HG03039 (cell line): ENCODE results near the gene DMKN.

Experiments used
- ATAC-seq: cut with Tn5 transposase; IDR thresholded peaks from one replicate; pipeline ENCODE4 v1.9.1; 2021; ENCODE audit warnings: mild to moderate bottlenecking, moderate library complexity; ENCODE audit not compliant: unreplicated experiment

The DMKN gene

GRCh38 chr19:35528218-35529038, 15.0 kb upstream of the DMKN start, which contains the start of gene SBSN:
SBSN (minus strand) TSS chr19:35528311; CDS start chr19:35528281, 30 bp downstream.
- ATAC-seq: no peak

- no peak for ATAC-seq
These were observed 12.4 kb upstream of the DMKN start for GRCh38 chr19:35525873-35526272.

GRCh38 chr19:35524181-35524837, 10.9 kb upstream of the DMKN start:
- ATAC-seq: no peak

- no peak for ATAC-seq
These were observed 9.4 kb upstream of the DMKN start for GRCh38 chr19:35522745-35523327.

- ATAC-seq: no peak
These were observed 7.8 kb upstream of the DMKN start for GRCh38 chr19:35521124-35521743.

GRCh38 chr19:35519291-35519690, 5.8 kb upstream of the DMKN start:
- ATAC-seq: no peak

- no peak for ATAC-seq
These were observed 4.9 kb upstream of the DMKN start for GRCh38 chr19:35518313-35518712.

- no peak for ATAC-seq
These were observed 3.9 kb upstream of the DMKN start for GRCh38 chr19:35517342-35517741.

- ATAC-seq: no peak
These were observed 2.9 kb upstream of the DMKN start for GRCh38 chr19:35516310-35516709.

- ATAC-seq: no peak
These were observed 897 bp upstream of the DMKN start for GRCh38 chr19:35514282-35514809.

GRCh38 chr19:35512831-35513627, 420 bp downstream of the DMKN start:
- ATAC-seq: no peak

- no peak for ATAC-seq
These were observed 2.1 kb downstream of the DMKN start for GRCh38 chr19:35511337-35511736.

- ATAC-seq: no peak
These were observed 2.9 kb downstream of the DMKN start for GRCh38 chr19:35510626-35510964.

- ATAC-seq: no peak
These were observed 3.4 kb downstream of the DMKN start for GRCh38 chr19:35509861-35510625.

GRCh38 chr19:35509018-35509652, 4.3 kb downstream of the DMKN start:
- no peak for ATAC-seq

- ATAC-seq: no peak
These were observed 5.3 kb downstream of the DMKN start for GRCh38 chr19:35508129-35508528.

GRCh38 chr19:35507561-35507960, 5.9 kb downstream of the DMKN start:
- no peak for ATAC-seq

- no peak for ATAC-seq
These were observed 7.4 kb downstream of the DMKN start for GRCh38 chr19:35506011-35506410.

GRCh38 chr19:35502751-35503150, 10.7 kb downstream of the DMKN start:
- ATAC-seq: no peak
